Prostate gland (tissue), 2 donors: ENCODE results near the gene TBC1D7. TPM values are rescaled to one million over a fixed set of nuclear protein-coding genes. Genes with fewer than 3 reads are reported as not detected.

ENCODE experiments used
- DNase-seq: peaks from one replicate; pipeline ENCODE4 v3.0.0-alpha.2; 2019; ENCODE audit warnings: low spot score
- H3K27ac ChIP-seq, 2 donors: fragments of 200-600 bp; sonication (generic); 2 replicates each; pipeline ENCODE4 v1.5.1; 2017 to 2019
- H3K27me3 ChIP-seq: fragments of 200-600 bp; sonication (generic); replicated peaks from 2 replicates; pipeline ENCODE4 v1.5.1; 2019; ENCODE audit not compliant: insufficient read depth
- H3K36me3 ChIP-seq, 2 donors: fragments of 200-600 bp; sonication (generic); 1 replicate in 1 of 2; 2 replicates in 1 of 2; pipeline versions ENCODE4 v1.5.1 to v1.8.1; 2017 to 2019
- H3K4me1 ChIP-seq: fragments of 200-600 bp; sonication (generic); replicated peaks from 2 replicates; pipeline ENCODE4 v1.5.1; 2019
- H3K4me3 ChIP-seq, 2 donors: fragments of 200-600 bp; sonication (generic); 2 replicates each; pipeline ENCODE4 v1.5.1; 2017 to 2019
- H3K9me3 ChIP-seq: fragments of 200-600 bp; sonication (generic); 2 replicates; pipeline ENCODE4 v1.5.1; 2017
- CTCF ChIP-seq, 4 experiments: fragments of 200-600 bp in 2 of 4; fragments of 450-650 bp in 2 of 4; sonication (generic) in 2 of 4; IDR thresholded peaks; 1 replicate in 3 of 4; 2 replicates in 1 of 4; pipeline ENCODE4 v1.5.1; 2016 to 2019; ENCODE audit warnings: antibody characterized with exemption in 4 of 4, mild to moderate bottlenecking in 2 of 4, moderate library complexity in 2 of 4
- POLR2A ChIP-seq: fragments of 450-650 bp; IDR thresholded peaks from one replicate; pipeline ENCODE4 v1.6.1; 2016; ENCODE audit warnings: antibody characterized with exemption, mild to moderate bottlenecking
- POLR2AphosphoS5 ChIP-seq: sonication (generic); formaldehyde crosslinking; IDR thresholded peaks from one replicate; pipeline ENCODE4 v1.6.1; 2017; ENCODE audit warnings: antibody characterized with exemption
- WGBS: methylation state at CpG from one replicate; pipeline ENCODE4 v1.1.5; 2018; 5-methylcytosine and 5-hydroxymethylcytosine counted together
- intact Hi-C: fragments of 100-400 bp; cut with DNase I; formaldehyde crosslinking; loops from one replicate; pipeline ENCODE4 v1.14.2; 2022
- total RNA-seq, 2 donors: library from RNA; depleted of rRNA; stranded (reverse); fragments of >200 nt; gene quantifications; one replicate each; pipeline ENCODE4 v1.1.0, GENCODE V29; 2016

The TBC1D7 gene
- total RNA-seq, 2 donors from 2014 or later: 11.6 to 27.9 TPM

GRCh38 chr6:13287104-13287503 lies 41.2 kb downstream of the TBC1D7 start:
- no peaks in the 10 kb centered on the region for H3K27me3 ChIP-seq
- H3K4me3 ChIP-seq: no peak overlapping the region
- 93% methylated on average over 7 of the region's 7 CpGs for WGBS
- H3K4me1 ChIP-seq: no peaks in the 10 kb centered on the region
- DNase-seq: no peak
- H3K27ac ChIP-seq: no peak overlapping the region
- TF ChIP-seq POLR2AphosphoS5: no peak
- TF ChIP-seq CTCF (IDR thresholded peaks at IDR 0.05): no peak
- no peak for TF ChIP-seq POLR2A
- intact Hi-C loops: no loop called here
- H3K36me3 ChIP-seq: no peaks in the 10 kb centered on the region
- H3K9me3 ChIP-seq: no peaks in the 10 kb centered on the region

GRCh38 chr6:13286181-13286580 lies 42.2 kb downstream of the TBC1D7 start:
- TF ChIP-seq CTCF (IDR thresholded peaks at IDR 0.05) (no peak), POLR2A (no peak), POLR2AphosphoS5 (no peak)
- Histone ChIP-seq H3K27ac (no peak overlapping the region), H3K4me3 (no peak overlapping the region), H3K36me3 (no peaks in the 10 kb centered on the region), H3K4me1 (no peaks in the 10 kb centered on the region), H3K9me3 (no peaks in the 10 kb centered on the region), H3K27me3 (no peaks in the 10 kb centered on the region)
- intact Hi-C loops: no loop called here
- DNase-seq: no peak
- 80% methylated on average over 4 of the region's 4 CpGs for WGBS

DNA sequence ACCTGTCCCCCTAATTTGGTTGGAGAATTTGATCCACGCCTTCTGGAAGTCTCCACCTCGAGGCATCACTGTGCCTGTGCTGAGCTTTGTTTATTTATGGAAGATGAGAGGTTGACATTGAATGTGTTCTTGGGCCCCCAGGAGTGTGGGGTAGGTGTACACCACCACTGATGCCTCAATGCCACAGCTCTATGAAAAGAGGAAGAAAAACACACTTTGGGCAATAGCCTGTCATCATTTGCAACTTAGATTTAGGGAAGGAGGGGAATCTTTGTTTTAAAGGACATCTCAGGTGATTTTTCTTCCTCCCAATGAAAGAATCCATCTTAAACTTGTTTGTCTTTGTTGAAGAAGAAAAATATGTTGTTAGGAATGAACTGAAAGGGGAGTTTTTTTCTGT lies 42.6 kb downstream of the TBC1D7 start:
- intact Hi-C loops: no loop called here
- TF ChIP-seq CTCF (IDR thresholded peaks at IDR 0.05) (no peak), POLR2AphosphoS5 (no peak), POLR2A (no peak)
- Histone ChIP-seq H3K4me3 (no peak overlapping the region), H3K27me3 (no peaks in the 10 kb centered on the region), H3K27ac (no peak overlapping the region), H3K4me1 (no peaks in the 10 kb centered on the region), H3K9me3 (no peaks in the 10 kb centered on the region), H3K36me3 (no peaks in the 10 kb centered on the region)
- 77% methylated on average over 2 of the region's 2 CpGs for WGBS
- DNase-seq: no peak

DNA sequence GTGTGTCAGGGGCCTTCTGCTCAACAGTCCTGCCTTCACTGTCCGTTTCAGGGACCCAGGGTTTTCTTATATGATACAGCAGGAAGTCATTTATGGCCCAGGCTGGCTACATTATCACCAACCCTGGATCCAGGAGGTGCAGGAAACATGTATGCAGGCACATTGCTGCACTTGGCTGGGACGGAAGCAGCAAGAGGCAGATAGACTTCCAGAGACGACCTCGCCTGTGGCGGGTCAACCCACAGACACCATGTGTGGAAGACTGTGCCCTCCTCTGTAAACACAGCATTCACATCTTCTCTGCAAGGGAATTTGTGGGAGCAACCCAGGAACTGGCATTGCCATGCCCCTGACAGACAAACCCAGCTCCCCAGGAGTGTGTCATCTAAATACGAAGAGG lies 43.7 kb downstream of the TBC1D7 start:
- H3K4me3 ChIP-seq: no peak overlapping the region
- 68% methylated on average over 6 of the region's 6 CpGs for WGBS
- intact Hi-C loops: no loop called here
- H3K27me3 ChIP-seq: no peaks in the 10 kb centered on the region
- no peaks in the 10 kb centered on the region for H3K9me3 ChIP-seq
- no peak for TF ChIP-seq POLR2A
- no peak for TF ChIP-seq POLR2AphosphoS5
- no peak for TF ChIP-seq CTCF (IDR thresholded peaks at IDR 0.05)
- H3K36me3 ChIP-seq: no peaks in the 10 kb centered on the region
- no peak for DNase-seq
- no peak overlapping the region for H3K27ac ChIP-seq
- no peaks in the 10 kb centered on the region for H3K4me1 ChIP-seq

- WGBS: 92% methylated on average over 13 of the region's 14 CpGs
- DNase-seq: no peak
- Histone ChIP-seq H3K9me3 (no peaks in the 10 kb centered on the region), H3K4me1 (no peaks in the 10 kb centered on the region), H3K36me3 (no peaks in the 10 kb centered on the region), H3K27ac (no peak overlapping the region), H3K27me3 (no peaks in the 10 kb centered on the region), H3K4me3 (no peak overlapping the region)
- no peak for TF ChIP-seq POLR2A
- TF ChIP-seq CTCF (IDR thresholded peaks at IDR 0.05): no peak
- no peak for TF ChIP-seq POLR2AphosphoS5
- intact Hi-C loops: no loop called here
Observed at GRCh38 chr6:13283331-13283730, 45.0 kb downstream of the TBC1D7 start.
